GM03348 (cell line): Measurements from ENCODE around the gene PDIA2.
A peak's percentile ranks its signal among the peaks of the same experiment; 100 is the strongest.
"Not testable (repeated sequence)": the region's sequence is repeated elsewhere in the genome, so short reads cannot be mapped to it uniquely, and the experiment has no call there.

Source experiments
- DNase-seq: peaks from one replicate; pipeline ENCODE4 v3.0.0; 2012; ENCODE audit warnings: low spot score

Gene PDIA2, protein sequence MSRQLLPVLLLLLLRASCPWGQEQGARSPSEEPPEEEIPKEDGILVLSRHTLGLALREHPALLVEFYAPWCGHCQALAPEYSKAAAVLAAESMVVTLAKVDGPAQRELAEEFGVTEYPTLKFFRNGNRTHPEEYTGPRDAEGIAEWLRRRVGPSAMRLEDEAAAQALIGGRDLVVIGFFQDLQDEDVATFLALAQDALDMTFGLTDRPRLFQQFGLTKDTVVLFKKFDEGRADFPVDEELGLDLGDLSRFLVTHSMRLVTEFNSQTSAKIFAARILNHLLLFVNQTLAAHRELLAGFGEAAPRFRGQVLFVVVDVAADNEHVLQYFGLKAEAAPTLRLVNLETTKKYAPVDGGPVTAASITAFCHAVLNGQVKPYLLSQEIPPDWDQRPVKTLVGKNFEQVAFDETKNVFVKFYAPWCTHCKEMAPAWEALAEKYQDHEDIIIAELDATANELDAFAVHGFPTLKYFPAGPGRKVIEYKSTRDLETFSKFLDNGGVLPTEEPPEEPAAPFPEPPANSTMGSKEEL

DNA sequence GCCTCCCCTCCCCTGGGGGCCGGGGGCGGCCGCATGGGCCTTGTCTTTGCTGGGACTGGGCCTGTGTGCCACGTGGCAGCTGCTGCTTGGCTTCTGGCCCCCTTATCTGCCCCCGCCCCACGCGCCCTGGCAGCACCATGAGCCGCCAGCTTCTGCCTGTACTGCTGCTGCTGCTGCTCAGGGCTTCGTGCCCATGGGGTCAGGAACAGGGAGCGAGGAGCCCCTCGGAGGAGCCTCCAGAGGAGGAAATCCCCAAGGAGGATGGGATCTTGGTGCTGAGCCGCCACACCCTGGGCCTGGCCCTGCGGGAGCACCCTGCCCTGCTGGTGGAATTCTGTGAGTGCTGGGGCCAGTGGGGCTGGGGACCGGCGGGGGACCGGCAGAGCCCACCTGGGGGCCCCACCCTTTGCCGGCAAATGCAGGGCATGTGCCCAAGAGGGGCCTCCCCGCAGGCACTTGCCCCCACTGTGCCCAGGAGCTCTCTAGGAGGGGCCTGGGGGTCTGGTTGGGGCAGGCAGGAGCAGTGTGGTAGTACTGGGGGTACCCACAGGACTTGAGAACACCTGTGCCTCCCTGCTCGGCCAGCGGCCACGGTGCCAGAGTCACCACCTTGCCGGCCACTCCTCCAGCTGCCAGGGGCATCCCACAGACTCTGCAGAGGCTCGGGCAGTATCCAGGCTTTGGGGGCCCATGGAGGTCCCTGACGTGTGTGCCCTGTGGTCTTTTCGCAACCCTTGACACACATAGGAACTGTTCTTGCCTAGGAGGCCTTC is at the start of gene PDIA2:
TSS of gene PDIA2 (plus strand) at position 132 of the 773 bp plus-strand sequence. CDS start at position 138, 6 bp downstream.
- no peak for DNase-seq

DNA sequence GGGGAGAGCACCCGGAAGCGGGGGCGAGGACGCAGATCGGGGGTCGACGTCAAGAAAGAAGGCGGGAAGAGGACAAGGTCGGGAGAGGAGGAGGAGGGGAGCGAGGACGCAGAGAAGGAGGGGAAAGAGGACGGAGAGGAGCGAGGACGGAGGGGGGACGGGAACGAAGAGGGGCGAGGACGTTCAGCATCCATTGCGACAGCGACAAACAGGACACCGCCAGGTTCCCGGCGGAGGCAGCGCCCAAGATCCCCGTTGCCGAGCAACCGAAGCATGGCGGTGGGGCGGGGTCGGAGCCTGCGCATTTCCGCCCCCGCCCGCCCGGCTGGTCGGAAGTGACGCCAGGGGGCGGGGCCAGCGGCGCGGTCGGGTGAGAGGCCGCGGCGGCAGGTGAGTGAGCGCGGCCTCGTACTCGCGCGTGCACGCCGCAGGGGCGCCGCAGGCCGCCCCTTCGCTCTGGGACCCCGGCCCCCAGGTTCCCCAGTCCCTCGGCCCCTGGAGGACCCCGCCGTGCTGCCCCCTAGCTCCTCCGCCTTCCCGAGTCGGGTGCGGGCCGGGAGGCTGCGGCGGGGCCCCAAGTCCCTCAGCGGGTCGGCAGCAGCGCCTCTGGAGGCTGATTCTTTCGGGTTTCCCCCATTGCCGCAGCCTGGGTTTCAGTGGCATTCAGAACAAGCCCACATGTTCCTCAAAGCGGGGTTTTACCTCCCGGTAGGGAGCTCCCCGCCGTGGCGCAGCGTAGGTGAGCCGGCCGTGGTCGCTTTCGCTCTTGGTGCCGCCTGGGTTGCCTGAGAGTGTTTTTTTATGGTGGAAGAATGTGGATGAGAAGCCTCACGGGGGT is 48.3 kb upstream of the PDIA2 start, which contains the start of gene FAM234A:
TSS of gene FAM234A (plus strand) at position 354 of the 838 bp plus-strand sequence. CDS start 19,593 bp downstream, outside the sequence.
- DNase-seq = peak; percentile 98

DNA sequence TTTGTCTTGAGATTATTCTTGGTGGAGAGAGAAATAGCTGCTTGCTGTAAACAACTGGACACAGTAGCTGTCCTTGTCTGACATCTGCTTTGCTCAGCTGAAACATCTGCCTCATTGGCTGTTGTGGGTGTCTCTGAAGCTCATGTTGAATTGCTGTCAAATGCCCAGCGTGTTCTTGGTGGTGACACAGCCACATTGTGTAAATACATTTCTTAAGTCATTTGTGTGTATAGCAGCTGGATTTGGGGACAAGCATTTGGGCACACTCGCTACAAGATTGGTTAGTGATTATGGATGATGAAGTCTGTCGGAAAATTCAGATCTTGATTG is 43.1 kb upstream of the PDIA2 start:
- no peak for DNase-seq

DNA sequence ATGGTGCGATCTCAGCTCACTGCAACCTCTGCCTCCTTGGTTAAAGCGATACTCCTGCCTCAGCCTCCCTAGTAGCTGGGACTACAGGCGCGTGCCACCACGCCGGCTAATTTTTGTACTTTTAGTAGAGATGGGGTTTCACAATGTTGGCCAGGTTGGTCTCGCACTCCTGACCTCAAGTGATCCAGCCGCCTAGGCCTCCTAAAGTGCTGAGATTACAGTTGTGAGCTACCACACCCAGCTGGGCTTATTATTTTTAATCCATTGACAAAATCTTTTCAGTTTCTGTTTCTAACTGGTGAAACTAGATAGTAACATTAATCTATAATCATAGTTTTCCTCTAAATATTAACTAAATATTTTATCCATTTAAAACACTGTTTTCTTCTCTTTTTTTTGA is 42.4 kb upstream of the PDIA2 start:
- DNase-seq = no peak

DNA sequence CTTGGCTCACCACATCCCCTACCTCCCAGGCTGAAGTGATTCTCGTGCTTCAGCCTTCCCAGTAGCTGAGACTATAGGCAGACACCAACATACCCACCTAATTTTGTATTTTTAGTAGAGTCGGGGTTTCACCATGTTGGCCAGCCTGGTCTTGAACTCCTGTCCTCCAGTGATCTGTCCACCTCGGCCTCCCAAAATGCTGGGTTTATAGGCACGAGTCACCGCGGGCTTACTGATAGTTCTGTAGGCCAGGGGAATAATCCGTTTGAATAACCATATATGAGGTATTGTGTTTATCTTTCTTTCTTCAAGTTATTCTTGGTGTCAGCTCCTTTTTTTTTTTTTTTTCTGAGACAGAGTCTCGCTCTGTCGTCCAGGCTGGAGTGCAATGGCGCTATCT is 40.7 kb upstream of the PDIA2 start:
- DNase-seq = no peak

DNA sequence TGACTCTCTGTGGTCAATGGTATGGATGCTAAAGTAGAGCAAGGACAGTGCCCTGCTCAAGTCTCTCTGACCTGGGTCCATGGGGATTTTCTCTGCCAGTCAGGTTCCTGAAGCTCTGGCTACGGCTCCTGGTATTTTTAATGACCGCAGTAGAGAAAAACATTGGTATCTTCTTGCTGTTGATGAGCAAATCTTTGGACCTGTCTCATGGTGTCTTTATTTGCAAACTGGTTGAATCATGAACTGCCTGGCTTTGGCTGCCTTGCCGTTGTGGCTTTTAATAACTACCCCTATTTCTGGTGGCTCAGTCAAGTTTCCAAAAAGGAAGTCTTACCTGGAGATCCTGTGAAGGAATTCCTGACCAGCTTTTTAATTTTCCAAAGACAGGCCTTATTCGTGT is 39.6 kb upstream of the PDIA2 start:
- no peak for DNase-seq

DNA sequence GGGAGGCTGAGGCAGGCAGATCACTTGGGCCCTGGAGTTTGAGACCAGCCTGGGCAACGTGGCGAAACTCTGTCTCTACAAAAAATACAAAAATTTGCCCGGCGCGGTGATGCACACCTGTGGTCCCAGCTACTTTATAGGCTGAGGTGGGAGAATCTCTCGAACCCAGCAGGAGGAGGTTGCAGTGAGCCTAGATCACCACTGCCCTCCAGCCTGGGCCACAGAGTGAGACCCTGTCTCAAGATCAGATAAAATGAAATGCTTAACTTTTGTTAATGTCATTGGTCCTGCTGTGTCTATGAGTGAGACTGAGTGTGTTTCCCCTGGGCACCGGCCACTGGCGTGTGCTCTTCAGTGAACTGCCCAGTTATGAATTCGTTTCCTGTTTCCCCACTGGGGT is 37.9 kb upstream of the PDIA2 start:
- DNase-seq = no peak

DNA sequence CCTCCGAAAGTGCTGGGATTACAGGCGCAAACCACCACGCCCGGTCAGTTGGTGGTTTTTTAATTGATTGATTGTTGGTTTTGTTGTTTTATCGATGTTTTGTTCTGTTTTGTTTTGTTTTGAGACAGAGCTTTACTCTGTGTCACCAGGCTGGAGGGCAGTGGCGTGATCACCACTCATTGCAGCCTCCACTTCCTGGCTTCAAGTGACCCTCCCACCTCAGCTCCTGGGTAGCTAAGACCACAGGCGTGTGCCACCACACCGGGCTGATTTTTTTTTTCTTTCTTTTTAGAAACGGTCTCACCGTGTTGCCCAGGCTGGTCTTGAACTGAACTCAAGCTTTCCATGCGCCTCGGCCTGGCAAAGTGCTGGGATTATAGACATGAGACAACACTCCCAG is 35.9 kb upstream of the PDIA2 start:
- DNase-seq = no peak

DNA sequence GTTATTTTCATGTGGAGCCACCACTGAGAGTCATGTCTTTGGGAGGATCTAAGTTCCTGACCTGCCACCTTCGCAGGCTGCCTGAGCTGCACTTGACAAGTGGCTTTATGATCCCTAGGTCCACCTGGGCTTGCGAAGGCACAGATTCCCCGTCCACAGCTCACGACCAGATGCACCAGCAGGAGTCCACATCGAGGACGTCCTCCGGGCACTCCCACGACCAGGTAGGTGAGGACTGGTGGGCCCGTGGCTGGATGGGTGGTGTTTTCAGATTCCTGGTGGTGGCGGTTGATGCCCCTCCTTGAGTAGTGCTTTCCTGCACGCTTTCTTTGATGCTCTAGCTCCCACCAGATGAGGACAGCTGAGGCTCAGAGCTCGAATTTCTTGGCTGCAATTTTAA is 33.5 kb upstream of the PDIA2 start:
- no peak for DNase-seq

DNA sequence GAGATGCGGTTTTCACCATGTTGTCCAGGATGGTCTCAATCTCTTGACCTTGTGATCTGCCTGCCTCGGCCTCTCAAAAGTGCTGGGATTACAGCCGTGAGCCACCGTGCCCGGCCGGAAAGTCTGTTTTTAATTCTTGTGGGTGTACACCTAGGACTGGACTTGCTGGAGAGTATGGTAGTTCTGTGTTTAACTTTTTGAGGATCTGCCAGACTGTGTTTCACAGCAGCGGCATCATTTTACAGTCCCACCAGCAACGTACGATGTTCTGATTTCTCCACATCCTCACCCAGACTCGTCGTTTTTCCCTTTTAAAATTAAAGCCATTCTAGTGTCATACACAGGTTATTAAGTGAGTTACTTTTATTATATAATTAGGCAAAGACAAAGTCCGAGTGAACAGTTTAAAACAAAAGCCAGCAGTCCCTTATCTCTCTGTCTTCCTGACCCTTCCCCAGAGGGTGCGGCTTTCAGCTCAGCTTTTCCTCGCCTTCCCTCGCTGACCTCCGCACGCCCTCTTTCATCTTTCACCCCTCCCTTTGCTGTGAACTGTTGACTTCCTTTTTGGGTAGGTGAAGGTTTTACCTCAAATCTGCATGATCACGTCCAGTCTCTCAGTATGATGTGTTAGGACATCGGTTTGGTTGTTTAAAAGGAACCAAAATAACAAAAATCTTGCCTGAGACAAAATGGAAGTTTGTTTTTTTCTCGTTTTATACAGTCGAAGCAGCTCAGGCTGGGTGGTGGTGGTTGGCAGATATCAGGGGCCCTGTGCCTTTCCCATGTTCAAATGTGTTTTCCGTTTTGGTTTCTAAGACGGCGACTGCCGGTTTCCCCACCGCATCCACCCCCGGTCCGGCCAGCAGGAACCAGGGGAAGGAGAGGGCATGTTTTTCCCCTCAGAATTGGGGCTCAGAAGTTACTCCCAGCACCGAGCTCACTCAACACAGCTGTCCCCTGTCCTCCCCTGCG is 30.3 kb upstream of the PDIA2 start:
- DNase-seq = no peak

DNA sequence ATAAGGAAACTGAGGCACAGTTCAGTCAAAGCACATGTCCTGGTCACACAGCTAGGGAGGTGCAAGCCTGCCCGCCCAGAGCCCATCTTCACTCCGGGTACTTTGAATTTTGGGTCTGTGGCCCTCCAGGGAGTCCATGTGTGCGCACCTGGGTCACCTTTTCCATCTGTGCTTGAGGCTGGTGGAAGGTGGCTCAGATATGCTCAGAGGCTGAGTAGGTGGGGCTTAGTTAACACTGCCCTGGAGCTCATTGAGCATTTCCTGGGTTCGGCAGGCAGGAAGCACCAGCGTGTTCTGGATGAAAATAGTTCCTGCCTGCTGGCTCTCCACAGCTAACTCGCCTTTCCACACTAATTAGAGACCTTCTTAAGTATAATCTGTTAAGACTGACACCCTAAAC is 29.1 kb upstream of the PDIA2 start:
- no peak for DNase-seq

DNA sequence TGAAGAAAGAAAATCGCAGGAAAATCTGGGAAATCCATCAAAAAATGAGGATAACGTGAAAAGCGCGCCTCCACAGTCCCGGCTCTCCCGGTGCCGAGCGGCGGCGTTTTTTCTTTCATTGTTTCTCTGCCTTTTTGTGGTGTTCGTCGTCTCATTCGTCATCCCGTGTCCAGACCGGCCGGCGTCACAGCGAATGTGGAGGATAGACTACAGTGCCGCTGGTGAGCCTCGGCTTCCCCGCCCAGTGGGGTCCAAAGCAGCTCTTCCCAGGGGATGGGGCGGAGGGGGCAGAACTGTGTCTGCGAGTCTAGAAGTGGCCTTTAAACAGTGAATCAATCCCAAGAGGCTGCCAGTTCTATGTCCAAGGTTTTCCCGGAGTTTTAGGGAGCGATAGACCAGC is 28.5 kb upstream of the PDIA2 start:
- DNase-seq = no peak

DNA sequence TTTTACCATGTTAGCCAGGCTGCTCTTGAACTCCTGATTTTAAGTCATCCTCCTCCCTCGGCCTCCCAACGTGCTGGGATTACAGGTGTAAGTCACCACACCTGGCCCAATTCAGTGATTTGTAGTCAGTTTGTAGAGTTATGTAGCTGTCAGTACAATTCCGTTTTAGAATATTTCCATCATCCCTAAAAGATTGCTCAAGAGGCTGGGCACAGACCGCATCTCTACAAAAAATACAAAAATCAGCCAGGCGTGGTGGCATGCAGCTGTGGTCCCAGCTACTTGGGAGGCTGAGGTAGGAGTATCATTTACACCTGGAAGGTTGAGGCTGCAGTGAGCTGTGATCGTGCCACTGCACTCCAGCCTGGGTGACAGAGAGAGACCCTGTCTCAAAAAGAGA is 27.8 kb upstream of the PDIA2 start:
- DNase-seq = no peak

DNA sequence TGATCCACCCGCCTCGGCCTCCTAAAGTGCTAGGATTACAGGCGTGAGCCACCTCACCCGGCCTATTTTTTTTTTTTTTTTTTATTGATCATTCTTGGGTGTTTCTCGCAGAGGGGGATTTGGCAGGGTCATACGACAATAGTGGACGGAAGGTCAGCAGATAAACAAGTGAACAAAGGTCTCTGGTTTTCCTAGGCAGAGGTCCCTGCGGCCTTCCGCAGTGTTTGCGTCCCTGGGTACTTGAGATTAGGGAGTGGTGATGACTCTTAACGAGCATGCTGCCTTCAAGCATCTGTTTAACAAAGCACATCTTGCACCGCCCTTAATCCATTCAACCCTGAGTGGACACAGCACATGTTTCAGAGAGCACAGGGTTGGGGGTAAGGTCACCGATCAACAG is 24.9 kb upstream of the PDIA2 start:
- DNase-seq = not testable (repeated sequence)

DNA sequence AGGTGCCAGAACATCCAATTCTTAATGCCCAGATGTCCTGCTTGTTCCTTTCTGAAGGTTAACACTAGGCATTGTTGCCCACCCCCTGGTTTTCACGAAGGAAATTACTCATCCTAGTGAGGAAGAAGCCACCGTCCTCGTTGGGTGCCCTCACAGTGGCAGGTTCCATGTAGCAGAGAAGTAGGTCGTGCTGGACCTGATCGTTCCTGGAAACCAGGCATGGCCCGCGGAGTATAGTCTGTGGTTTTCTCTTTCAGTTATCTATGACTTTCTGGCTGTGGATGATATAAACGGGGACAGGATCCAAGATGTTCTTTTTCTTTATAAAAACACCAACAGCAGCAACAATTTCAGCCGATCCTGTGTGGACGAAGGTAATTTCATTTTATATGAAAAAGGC is 23.7 kb upstream of the PDIA2 start:
- DNase-seq = no peak

DNA sequence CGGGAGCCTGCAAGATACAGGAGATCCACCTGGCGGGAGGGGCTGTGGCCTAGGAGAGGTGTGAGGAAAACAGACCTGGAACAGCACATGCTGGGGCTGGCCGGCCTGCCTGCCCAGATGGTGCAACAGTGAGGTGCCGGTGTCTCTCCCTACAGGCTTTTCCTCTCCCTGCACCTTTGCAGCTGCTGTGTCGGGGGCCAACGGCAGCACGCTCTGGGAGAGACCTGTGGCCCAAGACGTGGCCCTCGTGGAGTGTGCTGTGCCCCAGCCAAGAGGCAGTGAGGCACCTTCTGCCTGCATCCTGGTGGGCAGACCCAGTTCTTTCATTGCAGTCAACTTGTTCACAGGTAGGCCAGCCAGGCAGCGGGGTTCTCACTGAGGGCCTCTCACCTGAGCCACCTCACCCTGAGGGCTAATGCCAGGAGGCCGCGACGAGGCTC is 23.1 kb upstream of the PDIA2 start:
- no peak for DNase-seq

DNA sequence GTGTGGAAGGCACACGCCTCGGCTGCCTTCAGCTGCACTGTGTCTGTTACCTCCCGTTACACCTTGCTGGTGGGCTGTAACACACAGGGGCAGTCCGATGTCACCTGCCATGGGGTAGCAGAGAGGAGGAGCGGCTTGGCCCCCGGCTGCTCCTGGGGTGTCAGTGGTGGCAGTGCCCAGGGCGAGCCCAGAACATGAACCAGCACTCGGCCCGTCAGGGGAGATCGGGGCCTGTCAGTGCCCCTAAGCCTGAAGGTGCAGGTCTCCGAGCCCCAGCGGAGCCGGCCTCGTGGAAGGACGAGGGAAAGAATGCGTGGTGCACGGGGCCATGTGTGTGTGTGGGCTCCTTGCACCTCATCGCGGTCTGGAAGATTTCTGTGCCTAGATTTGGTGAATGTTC is 22.6 kb upstream of the PDIA2 start:
- DNase-seq = no peak

DNA sequence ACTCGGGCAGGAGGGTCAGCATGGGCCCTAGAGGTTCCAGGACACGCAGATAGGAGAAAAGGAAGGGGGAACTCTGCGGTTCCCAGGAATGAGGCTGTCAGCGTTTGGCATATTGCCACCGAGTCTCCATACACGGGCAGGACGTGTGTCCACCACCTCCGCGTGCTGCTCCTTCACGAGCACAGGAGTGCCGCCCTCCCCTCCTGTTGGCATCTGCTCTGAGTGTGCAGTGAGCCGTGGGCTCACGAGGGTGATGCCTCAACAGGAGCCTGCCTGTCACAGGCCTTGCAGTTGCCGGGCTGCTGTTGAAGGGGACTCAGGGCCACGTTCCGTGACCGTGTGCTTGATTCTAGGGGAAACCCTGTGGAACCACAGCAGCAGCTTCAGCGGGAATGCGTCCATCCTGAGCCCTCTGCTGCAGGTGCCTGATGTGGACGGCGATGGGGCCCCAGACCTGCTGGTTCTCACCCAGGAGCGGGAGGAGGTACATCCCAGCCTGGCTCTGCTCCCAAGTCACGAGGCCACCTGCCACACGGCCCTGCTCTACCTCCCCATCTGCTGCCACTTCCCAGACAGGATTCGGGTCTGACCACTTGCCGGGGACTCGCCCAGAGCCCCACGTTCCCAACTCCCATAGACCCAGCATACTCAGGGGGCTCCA is 21.8 kb upstream of the PDIA2 start:
- no peak for DNase-seq

DNA sequence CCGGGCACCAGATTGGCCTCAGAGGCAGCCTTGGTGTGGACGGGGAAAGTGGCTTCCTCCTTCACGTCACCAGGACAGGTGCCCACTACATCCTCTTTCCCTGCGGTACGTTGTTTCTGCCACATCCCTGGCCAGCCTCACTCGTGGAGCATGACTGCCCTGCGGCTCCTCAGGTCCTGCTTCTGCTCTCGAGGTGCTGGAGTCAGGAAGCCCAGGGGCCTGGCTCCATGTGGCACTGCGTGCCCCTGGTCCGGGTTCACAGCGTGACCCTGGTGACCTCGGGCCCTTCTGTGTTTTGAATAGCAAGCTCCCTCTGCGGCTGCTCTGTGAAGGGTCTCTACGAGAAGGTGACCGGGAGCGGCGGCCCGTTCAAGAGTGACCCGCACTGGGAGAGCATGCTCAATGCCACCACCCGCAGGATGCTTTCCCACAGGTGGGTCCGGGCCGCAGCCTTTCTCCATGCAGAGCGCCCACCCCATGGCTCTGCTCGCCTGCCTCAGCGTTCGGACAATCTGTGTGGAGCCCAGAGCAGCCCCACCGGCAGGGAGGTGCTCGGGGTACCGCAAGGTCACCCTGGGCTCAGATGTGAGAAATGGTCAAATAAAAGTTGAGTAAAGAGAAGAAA is 20.7 kb upstream of the PDIA2 start:
- DNase-seq = no peak

DNA sequence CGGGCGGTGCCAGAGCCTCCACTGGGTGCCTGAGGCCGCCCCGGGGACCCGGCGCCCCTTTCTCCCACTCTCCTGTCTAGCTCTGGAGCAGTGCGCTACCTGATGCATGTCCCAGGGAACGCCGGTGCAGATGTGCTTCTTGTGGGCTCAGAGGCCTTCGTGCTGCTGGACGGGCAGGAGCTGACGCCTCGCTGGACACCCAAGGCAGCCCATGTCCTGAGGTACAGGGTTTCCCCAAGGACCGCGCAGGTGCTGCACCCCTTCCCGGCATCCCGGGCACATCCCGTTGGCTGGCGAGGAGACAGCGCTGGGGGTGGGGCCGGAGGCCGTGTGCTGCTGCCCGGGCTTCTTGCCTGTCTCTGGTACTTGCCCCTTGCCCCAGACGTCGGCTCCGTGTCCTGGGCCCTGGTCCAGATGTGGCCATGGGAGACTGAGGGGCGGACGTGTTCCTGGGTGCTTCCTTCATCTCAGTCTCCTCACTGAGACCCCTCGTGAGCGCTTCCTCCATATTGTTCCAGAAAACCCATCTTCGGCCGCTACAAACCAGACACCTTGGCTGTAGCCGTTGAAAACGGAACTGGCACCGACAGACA is 19.7 kb upstream of the PDIA2 start:
- DNase-seq = no peak
